Measurements from ENCODE around the gene FLT3.

- TF ChIP-seq MAX (IDR thresholded peaks at IDR 0.05), result no peak
- no peak for TF ChIP-seq ATF3 (IDR thresholded peaks at IDR 0.05)
- TF ChIP-seq CTCF (IDR thresholded peaks at IDR 0.05; ENCODE audit: low read depth, low read length, missing input control), result no peak
- no peak for TF ChIP-seq SP1 (IDR thresholded peaks at IDR 0.05)
- TF ChIP-seq REST (IDR thresholded peaks at IDR 0.05), result no peak
- TF ChIP-seq EGR1 (IDR thresholded peaks at IDR 0.05; ENCODE audit: low read depth in 2 of 2), result no peak
- TF ChIP-seq GABPA (IDR thresholded peaks at IDR 0.05 in 1 of 2, conservative IDR thresholded peaks at IDR 0.05 in 1 of 2), result no peak
Measured at GRCh38 chr13:27962128-27962841, 138.1 kb downstream of the FLT3 start.

Measured in liver (tissue), 3 donors.